ENCODE data around the gene PCDH1.

The PCDH1 gene

DNA sequence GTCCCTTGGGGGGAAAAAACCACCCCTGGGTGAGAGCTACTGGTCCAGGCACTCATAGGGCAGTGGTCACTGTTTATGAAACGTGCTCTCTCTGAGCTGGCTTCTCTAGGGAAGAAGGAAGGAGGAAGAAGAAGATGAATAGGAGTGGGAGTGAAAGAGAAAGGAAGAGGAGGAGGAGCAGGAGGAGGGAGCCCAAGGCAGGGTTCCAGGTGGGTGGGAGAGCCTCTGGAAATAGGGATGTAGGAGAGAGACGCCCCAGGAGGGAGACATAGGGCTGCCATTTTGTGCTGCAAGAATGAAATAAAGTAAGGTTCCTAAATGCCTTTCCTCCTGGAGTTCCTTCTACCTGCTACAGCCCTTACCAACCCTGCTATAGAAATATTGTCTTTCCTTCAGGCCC lies 65.7 kb downstream of the PCDH1 start:
- Histone ChIP-seq H4K20me1 (ENCODE audit: low read depth, low read length) (no peaks in the 10 kb centered on the region), H3K9me3 (ENCODE audit: insufficient read depth, low read length) (no peaks in the 10 kb centered on the region), H3K79me2 (ENCODE audit: insufficient read depth, low read length) (no peaks in the 10 kb centered on the region), H3K36me3 (ENCODE audit: low read length) (no peaks in the 10 kb centered on the region), H3F3A (ENCODE audit: insufficient read depth) (no peaks in the 10 kb centered on the region), H3K27me3 (ENCODE audit: low read length) (no peaks in the 10 kb centered on the region), H3K27ac (ENCODE audit: low read depth, low read length) (no peak overlapping the region), H3K9ac (ENCODE audit: low read length) (no peak overlapping the region), H3K4me3 (ENCODE audit: insufficient read depth, low read length, poor library complexity, severe bottlenecking) (no peak overlapping the region), H3K4me2 (ENCODE audit: low read depth, low read length, poor library complexity, severe bottlenecking) (no peak overlapping the region), H2AFZ (ENCODE audit: low read depth, low read length, severe bottlenecking) (no peak overlapping the region), H3K9me2 (replicated peaks; ENCODE audit: insufficient read depth, low read length) (no peaks in the 10 kb centered on the region)
- TF ChIP-seq CTCF (IDR thresholded peaks at IDR 0.05; ENCODE audit: insufficient read depth, low read length, poor library complexity, severe bottlenecking) (no peak), EZH2phosphoT487 (conservative IDR thresholded peaks at IDR 0.05; ENCODE audit: low read length) (no peak)

DNA sequence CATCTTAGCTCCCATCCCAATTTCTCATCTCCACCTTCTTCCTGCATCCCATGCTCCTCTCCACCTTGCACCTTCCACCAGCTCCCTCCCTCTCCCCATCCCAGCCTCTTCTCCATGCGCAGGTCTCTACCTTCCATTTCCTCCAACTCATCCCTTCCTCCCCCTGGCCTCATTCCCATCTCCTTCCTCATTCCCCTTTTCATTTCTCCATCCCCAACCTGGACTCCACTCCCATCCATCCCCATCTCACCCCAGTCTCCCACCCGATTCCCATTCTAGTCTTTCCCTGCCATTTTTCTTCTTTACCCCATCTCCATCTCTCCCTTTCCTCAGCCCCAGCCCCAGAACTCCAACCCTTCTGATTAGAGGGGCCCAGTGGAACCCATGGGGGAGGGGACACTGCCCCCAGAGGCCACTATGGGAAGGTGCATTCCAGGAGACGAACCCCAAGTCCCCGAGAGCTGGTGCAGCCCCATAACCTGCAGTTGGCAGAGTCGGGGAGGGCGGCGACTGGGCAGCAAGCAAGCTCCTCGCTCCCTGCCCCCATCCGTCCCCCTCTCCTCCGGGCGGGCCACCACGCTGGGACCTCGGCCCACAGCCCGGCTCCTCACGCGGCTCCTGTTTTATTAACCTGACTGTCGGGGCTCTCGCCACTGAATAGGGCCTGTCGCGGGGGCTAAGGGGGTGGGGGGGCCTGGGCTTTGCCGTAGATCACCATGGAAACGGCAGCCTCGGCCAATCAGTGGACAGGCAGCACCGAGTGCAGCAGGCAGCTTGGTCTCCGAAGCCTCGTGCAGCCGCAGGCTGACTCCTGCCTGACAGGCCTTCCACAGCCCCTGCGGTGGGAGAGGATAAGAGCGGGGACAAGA lies 66.7 kb downstream of the PCDH1 start:
- H3K27ac ChIP-seq (ENCODE audit: low read depth, low read length), result no peak overlapping the region
- H3K9me3 ChIP-seq (ENCODE audit: insufficient read depth, low read length), result no peaks in the 10 kb centered on the region

DNA sequence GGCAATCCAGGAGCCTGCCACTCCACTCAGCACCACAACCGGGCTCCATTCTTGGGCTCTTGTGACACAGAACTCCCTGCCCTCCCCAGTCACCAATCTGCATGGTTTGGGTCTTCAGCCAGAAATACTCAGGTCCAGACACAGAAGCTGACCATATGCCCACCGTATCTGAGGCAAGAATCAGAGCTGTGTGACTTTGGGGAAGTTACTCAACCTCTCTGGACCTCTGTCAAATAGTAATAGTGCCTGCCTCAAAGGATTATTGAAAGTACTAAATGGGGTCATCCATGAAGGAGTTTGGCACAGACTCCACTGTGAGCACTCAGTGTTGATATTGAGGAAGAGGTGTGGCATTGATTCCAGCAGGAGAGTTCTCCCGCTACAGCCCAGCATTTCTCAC lies 67.5 kb downstream of the PCDH1 start:
- Histone ChIP-seq H3K27me3 (ENCODE audit: low read length) (no peaks in the 10 kb centered on the region), H3K36me3 (ENCODE audit: low read length) (no peaks in the 10 kb centered on the region), H3K9me2 (replicated peaks; ENCODE audit: insufficient read depth, low read length) (no peaks in the 10 kb centered on the region), H3K9me3 (ENCODE audit: insufficient read depth, low read length) (no peaks in the 10 kb centered on the region), H3K79me2 (ENCODE audit: insufficient read depth, low read length) (no peaks in the 10 kb centered on the region), H3K27ac (ENCODE audit: low read depth, low read length) (no peak overlapping the region), H3K4me3 (ENCODE audit: insufficient read depth, low read length, poor library complexity, severe bottlenecking) (no peak overlapping the region), H3K9ac (ENCODE audit: low read length) (no peak overlapping the region), H3K4me2 (ENCODE audit: low read depth, low read length, poor library complexity, severe bottlenecking) (no peak overlapping the region), H4K20me1 (ENCODE audit: low read depth, low read length) (no peaks in the 10 kb centered on the region), H3F3A (ENCODE audit: insufficient read depth) (no peaks in the 10 kb centered on the region), H2AFZ (ENCODE audit: low read depth, low read length, severe bottlenecking) (no peak overlapping the region)
- TF ChIP-seq EZH2phosphoT487 (conservative IDR thresholded peaks at IDR 0.05; ENCODE audit: low read length), result no peak
- TF ChIP-seq CTCF (IDR thresholded peaks at IDR 0.05; ENCODE audit: insufficient read depth, low read length, poor library complexity, severe bottlenecking), result no peak

More for the DNA sequence above, 66.7 kb downstream of the PCDH1 start:
- Histone ChIP-seq H2AFZ (ENCODE audit: low read depth, low read length, severe bottlenecking) (no peak overlapping the region), H4K20me1 (ENCODE audit: low read depth, low read length) (no peaks in the 10 kb centered on the region), H3K4me2 (ENCODE audit: low read depth, low read length, poor library complexity, severe bottlenecking) (no peak overlapping the region), H3K4me3 (ENCODE audit: insufficient read depth, low read length, poor library complexity, severe bottlenecking) (no peak overlapping the region), H3F3A (ENCODE audit: insufficient read depth) (no peaks in the 10 kb centered on the region), H3K79me2 (ENCODE audit: insufficient read depth, low read length) (no peaks in the 10 kb centered on the region), H3K36me3 (ENCODE audit: low read length) (no peaks in the 10 kb centered on the region), H3K9me2 (replicated peaks; ENCODE audit: insufficient read depth, low read length) (no peaks in the 10 kb centered on the region), H3K27me3 (ENCODE audit: low read length) (no peaks in the 10 kb centered on the region), H3K9ac (ENCODE audit: low read length) (no peak overlapping the region)
- TF ChIP-seq EZH2phosphoT487 (conservative IDR thresholded peaks at IDR 0.05; ENCODE audit: low read length) (no peak), CTCF (IDR thresholded peaks at IDR 0.05; ENCODE audit: insufficient read depth, low read length, poor library complexity, severe bottlenecking) (peak; percentile 76)
